ENCODE measurements around the gene PNMT.

DNA sequence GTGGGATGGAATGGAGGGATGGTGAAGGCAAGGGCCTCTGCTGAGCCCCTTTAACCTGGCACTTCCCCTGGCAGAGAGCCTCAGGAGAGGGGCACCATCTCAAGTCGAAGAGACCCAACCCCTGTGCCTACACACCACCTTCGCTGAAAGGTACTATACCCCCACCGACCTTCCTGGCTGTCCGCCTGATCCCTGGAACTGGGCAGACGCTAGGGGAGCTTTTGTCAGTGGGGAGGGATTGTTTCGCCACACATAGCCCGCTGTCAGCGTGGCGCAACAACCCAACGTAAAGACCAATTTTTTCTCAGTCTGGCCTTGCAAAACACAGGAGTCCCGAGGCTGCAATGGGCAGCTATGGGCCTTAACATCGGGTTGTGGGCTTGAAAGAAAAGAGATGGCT, 38.4 kb upstream of the PNMT start:
- TF ChIP-seq, protein P1, sequence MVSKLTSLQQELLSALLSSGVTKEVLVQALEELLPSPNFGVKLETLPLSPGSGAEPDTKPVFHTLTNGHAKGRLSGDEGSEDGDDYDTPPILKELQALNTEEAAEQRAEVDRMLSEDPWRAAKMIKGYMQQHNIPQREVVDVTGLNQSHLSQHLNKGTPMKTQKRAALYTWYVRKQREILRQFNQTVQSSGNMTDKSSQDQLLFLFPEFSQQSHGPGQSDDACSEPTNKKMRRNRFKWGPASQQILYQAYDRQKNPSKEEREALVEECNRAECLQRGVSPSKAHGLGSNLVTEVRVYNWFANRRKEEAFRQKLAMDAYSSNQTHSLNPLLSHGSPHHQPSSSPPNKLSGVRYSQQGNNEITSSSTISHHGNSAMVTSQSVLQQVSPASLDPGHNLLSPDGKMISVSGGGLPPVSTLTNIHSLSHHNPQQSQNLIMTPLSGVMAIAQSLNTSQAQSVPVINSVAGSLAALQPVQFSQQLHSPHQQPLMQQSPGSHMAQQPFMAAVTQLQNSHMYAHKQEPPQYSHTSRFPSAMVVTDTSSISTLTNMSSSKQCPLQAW (CRISPR knock-in tag; IDR thresholded peaks at IDR 0.05), result no peak
- TF ChIP-seq ATF7-NPFF (CRISPR knock-in tag; IDR thresholded peaks at IDR 0.05; ENCODE audit: low read depth) (no peak), MXI1 (IDR thresholded peaks at IDR 0.05; ENCODE audit: borderline replicate concordance, low read depth, low read length) (no peak), ZFP37 (CRISPR knock-in tag; IDR thresholded peaks at IDR 0.05; ENCODE audit: borderline replicate concordance) (no peak), TBL1XR1 (IDR thresholded peaks at IDR 0.05; ENCODE audit: borderline replicate concordance, low read length, partially characterized antibody) (no peak), HNF4G (IDR thresholded peaks at IDR 0.05; ENCODE audit: borderline replicate concordance, low read depth, low read length) (no peak), HNF4G (CRISPR knock-in tag; IDR thresholded peaks at IDR 0.05; ENCODE audit: borderline replicate concordance, low read depth) (no peak), SP2 (CRISPR knock-in tag; IDR thresholded peaks at IDR 0.05) (no peak), ETV6 (CRISPR knock-in tag; conservative IDR thresholded peaks at IDR 0.05) (no peak), REST (IDR thresholded peaks at IDR 0.05; ENCODE audit: borderline replicate concordance in 1 of 2, low read depth in 1 of 2, low read length in 2 of 2) (no peak), FLYWCH1 (CRISPR knock-in tag; IDR thresholded peaks at IDR 0.05) (no peak), ZBTB43 (CRISPR knock-in tag; conservative IDR thresholded peaks at IDR 0.05) (no peak), TCF7L2 (IDR thresholded peaks at IDR 0.05; ENCODE audit: low read depth, low read length) (no peak), TAF1 (CRISPR knock-in tag; IDR thresholded peaks at IDR 0.05) (no peak)
- TF ChIP-seq, protein P2, sequence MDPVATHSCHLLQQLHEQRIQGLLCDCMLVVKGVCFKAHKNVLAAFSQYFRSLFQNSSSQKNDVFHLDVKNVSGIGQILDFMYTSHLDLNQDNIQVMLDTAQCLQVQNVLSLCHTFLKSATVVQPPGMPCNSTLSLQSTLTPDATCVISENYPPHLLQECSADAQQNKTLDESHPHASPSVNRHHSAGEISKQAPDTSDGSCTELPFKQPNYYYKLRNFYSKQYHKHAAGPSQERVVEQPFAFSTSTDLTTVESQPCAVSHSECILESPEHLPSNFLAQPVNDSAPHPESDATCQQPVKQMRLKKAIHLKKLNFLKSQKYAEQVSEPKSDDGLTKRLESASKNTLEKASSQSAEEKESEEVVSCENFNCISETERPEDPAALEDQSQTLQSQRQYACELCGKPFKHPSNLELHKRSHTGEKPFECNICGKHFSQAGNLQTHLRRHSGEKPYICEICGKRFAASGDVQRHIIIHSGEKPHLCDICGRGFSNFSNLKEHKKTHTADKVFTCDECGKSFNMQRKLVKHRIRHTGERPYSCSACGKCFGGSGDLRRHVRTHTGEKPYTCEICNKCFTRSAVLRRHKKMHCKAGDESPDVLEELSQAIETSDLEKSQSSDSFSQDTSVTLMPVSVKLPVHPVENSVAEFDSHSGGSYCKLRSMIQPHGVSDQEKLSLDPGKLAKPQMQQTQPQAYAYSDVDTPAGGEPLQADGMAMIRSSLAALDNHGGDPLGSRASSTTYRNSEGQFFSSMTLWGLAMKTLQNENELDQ (CRISPR knock-in tag; IDR thresholded peaks at IDR 0.05; ENCODE audit: borderline replicate concordance), result no peak
